ENCODE measurements around the gene MARK1. TPM values are rescaled to one million over a fixed set of nuclear protein-coding genes. Genes with fewer than 3 reads are reported as not detected.

Gene MARK1
- total and polyA plus RNA-seq, 7 donors, result 0.81 to 5.4 (median 2.6) TPM

DNA sequence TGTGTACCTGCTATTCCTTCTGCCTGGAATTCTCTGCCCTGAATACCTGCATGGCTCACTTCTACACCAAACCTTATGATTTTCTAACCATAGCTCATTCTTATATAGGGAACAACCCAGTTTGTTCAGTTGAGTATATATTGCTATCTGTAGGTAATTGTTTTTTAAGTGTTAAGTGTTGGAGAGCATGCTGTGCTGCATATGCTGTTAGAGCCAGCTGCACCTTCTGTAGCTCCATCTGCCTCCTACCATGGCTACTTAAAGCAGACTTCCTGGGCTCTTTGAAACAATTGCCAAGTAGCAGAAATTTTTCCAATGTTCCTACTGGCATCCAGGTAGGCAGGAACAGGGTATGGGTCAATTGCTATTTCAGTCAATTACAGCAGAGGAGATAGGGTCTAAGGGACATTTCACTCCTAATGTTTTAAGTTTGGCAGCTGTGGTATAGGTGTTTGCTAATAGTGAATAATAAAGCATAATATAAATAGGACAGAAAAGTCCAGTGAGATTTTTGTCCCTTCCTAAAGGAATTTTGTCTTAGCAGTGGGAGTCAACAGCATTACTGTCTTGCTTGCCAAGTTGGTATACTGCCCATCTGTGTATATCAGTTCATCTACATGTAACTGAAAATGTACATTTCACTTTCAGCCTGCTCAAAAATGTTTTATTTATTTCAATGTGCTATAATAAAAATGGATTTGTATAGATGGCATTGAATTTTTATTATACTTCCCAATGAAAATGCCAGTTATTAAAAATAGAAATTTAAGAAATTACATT lies 128.2 kb downstream of the MARK1 start:
- no peak for DNase-seq
- ATAC-seq, result no peak

DNA sequence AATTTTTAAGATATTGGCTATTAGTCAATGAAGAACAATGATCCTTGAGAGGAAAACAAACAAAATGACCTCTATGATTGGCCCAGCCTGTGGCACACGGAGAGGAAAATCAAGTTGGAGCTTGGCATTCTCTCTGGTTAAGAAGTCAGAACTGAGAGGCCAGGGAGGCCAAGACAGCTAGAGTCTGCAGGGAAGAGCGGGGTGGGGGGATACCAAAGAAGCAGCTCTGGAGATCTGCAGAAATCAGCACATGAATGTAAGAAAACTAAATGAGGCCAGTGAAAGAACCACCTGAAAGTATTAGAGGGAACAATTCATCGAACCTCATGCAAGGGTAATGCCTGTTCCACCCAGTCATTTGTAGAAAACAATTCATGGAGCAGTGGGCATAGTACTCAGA lies 138.4 kb downstream of the MARK1 start:
- DNase-seq (no peak), ATAC-seq (no peak)
- H3K4me1 ChIP-seq, result no peaks in the 10 kb centered on the region
- intact Hi-C loops (cut with DNase I), result no loop called here
- H3K27me3 ChIP-seq (ENCODE audit: insufficient read depth in 3 of 3, low read length in 2 of 3), result no peaks in the 10 kb centered on the region
- TF ChIP-seq, protein P1, sequence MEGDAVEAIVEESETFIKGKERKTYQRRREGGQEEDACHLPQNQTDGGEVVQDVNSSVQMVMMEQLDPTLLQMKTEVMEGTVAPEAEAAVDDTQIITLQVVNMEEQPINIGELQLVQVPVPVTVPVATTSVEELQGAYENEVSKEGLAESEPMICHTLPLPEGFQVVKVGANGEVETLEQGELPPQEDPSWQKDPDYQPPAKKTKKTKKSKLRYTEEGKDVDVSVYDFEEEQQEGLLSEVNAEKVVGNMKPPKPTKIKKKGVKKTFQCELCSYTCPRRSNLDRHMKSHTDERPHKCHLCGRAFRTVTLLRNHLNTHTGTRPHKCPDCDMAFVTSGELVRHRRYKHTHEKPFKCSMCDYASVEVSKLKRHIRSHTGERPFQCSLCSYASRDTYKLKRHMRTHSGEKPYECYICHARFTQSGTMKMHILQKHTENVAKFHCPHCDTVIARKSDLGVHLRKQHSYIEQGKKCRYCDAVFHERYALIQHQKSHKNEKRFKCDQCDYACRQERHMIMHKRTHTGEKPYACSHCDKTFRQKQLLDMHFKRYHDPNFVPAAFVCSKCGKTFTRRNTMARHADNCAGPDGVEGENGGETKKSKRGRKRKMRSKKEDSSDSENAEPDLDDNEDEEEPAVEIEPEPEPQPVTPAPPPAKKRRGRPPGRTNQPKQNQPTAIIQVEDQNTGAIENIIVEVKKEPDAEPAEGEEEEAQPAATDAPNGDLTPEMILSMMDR (IDR thresholded peaks at IDR 0.05), result no peak
- H3K36me3 ChIP-seq (ENCODE audit: insufficient read depth in 1 of 2, low read depth in 1 of 2), result peaks cover 0 to 8% of the 10 kb centered on the region in 2 donors
- no peak overlapping the region for H3K4me3 ChIP-seq
- WGBS, 3 donors, result 84 to 87% (median 86%) methylated on average over 3 of the region's 3 CpGs
- peaks cover 12% of the 10 kb centered on the region for H3K9me3 ChIP-seq
- H3K27ac ChIP-seq, result no peak overlapping the region

More for the DNA sequence above, 128.2 kb downstream of the MARK1 start:
- Histone ChIP-seq H3K4me1 (no peaks in the 10 kb centered on the region), H3K27me3 (ENCODE audit: insufficient read depth in 3 of 3, low read length in 2 of 3) (no peaks in the 10 kb centered on the region), H3K4me3 (no peak overlapping the region), H3K27ac (no peak overlapping the region), H3K36me3 (ENCODE audit: insufficient read depth in 1 of 2, low read depth in 1 of 2) (no peaks in the 10 kb centered on the region), H3K9me3 (no peaks in the 10 kb centered on the region)
- intact Hi-C loops (cut with DNase I), result no loop called here
- TF ChIP-seq, protein P1 (IDR thresholded peaks at IDR 0.05), result no peak

DNA sequence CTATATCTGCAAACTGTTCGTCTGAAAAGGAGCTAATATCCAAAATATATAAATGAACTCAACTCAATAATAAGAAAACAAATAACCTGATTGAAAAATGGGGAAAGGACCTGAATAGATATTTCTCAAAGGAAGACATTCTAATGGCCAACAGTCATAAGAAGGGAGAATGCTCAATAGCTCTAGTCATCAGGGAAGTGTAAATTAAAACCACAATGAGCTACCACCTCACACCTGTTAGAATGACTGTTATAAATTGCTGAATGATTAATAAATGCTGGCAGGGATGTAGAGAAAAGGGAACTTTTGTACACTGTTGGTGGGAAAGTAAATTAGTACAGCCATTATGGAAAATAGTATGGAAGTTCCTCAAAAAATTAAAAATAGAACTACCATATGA lies 141.1 kb downstream of the MARK1 start:
- WGBS, 3 donors, result 80 to 87% (median 85%) methylated on average over 1 of the region's 1 CpG
- no peak for ATAC-seq
- no peaks in the 10 kb centered on the region for H3K4me1 ChIP-seq
- no peaks in the 10 kb centered on the region for H3K36me3 ChIP-seq (ENCODE audit: insufficient read depth in 1 of 2, low read depth in 1 of 2)
- TF ChIP-seq, protein P1 (IDR thresholded peaks at IDR 0.05), result no peak
- H3K27me3 ChIP-seq (ENCODE audit: insufficient read depth in 3 of 3, low read length in 2 of 3), result no peaks in the 10 kb centered on the region
- intact Hi-C loops (cut with DNase I), result no loop called here
- H3K27ac ChIP-seq, result no peak overlapping the region
- no peak overlapping the region for H3K4me3 ChIP-seq
- no peak for DNase-seq
- peaks cover 12% of the 10 kb centered on the region for H3K9me3 ChIP-seq

DNA sequence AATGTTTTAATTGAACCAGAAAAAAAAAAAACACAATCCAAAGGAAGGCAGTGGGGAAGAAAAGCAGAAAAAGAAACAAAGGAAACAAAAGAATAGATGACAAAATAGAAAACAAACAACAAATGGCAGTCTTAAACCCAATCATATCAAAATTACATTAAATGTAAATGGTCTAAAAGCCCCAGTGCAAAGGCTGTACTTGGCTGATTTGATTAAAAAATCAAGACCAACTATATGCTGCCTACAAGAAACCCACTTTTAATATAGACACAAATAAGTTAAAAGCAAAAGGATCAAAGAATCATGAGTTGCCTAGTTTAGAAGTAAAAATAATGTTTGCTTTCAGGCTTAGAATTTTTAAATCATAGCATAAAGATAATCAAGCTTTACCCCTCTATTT lies 142.4 kb downstream of the MARK1 start:
- H3K36me3 ChIP-seq (ENCODE audit: insufficient read depth in 1 of 2, low read depth in 1 of 2), result no peaks in the 10 kb centered on the region
- no peak for ATAC-seq
- no peak overlapping the region for H3K27ac ChIP-seq
- no peaks in the 10 kb centered on the region for H3K4me1 ChIP-seq
- H3K4me3 ChIP-seq, result no peak overlapping the region
- H3K27me3 ChIP-seq (ENCODE audit: insufficient read depth in 3 of 3, low read length in 2 of 3), result no peaks in the 10 kb centered on the region
- peaks cover 12% of the 10 kb centered on the region for H3K9me3 ChIP-seq
- no peak for DNase-seq
- intact Hi-C loops (cut with DNase I), result no loop called here
- TF ChIP-seq, protein P1 (IDR thresholded peaks at IDR 0.05), result no peak

DNA sequence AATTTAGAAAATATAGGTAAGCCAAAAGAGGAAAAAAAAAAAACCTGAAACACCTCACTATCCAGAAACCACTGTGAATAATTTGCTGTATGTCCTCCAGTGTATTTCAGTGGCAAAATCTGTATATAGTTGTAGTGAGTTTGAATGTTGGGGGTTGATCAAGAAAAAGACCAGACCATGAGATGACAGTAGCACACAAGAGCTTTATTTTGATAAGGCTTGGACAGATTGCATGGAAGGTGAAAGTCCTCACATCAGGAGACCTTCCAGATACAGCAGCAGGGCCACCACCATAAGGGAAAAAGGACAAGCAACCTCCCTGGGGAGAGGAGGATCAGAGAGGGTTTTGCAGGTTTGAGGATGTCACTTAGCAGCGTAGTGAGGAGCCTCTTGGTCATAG lies 146.0 kb downstream of the MARK1 start:
- Histone ChIP-seq H3K36me3 (ENCODE audit: insufficient read depth in 1 of 2, low read depth in 1 of 2) (no peaks in the 10 kb centered on the region), H3K27ac (no peak overlapping the region), H3K9me3 (peaks cover 12% of the 10 kb centered on the region), H3K4me3 (no peak overlapping the region), H3K4me1 (no peaks in the 10 kb centered on the region), H3K27me3 (ENCODE audit: insufficient read depth in 3 of 3, low read length in 2 of 3) (no peaks in the 10 kb centered on the region)
- ATAC-seq, result no peak
- 72 to 93% (median 87%) methylated on average over 1 of the region's 1 CpG for WGBS, 3 donors
- DNase-seq, result no peak
- intact Hi-C loops (cut with DNase I), result no loop called here
- TF ChIP-seq, protein P1 (IDR thresholded peaks at IDR 0.05), result no peak

Measured in psoas muscle (tissue), 8 donors.